Measurements from ENCODE around the gene PHLDB3.

- TF ChIP-seq SP1 (IDR thresholded peaks at IDR 0.05) = no peak
- TF ChIP-seq FOXM1 (IDR thresholded peaks at IDR 0.05; ENCODE audit: borderline replicate concordance) = no peak
- no peak for TF ChIP-seq FOXK2 (IDR thresholded peaks at IDR 0.05)
- no peak for TF ChIP-seq FOXA1 (IDR thresholded peaks at IDR 0.05)
- no peak for TF ChIP-seq NFRKB (IDR thresholded peaks at IDR 0.05)
- no peak for TF ChIP-seq HDGF (IDR thresholded peaks at IDR 0.05; ENCODE audit: borderline replicate concordance)
- TF ChIP-seq PKNOX1 (IDR thresholded peaks at IDR 0.05) = no peak
Measured at GRCh38 chr19:43495082-43495481, 9.5 kb downstream of the PHLDB3 start.
